HG03039 (cell line): Measurements from ENCODE around the gene DYNLT3.

Experiments
- ATAC-seq: cut with Tn5 transposase; IDR thresholded peaks from one replicate; pipeline ENCODE4 v1.9.1; 2021; ENCODE audit warnings: mild to moderate bottlenecking, moderate library complexity; ENCODE audit not compliant: unreplicated experiment

Gene DYNLT3, protein sequence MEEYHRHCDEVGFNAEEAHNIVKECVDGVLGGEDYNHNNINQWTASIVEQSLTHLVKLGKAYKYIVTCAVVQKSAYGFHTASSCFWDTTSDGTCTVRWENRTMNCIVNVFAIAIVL

DNA sequence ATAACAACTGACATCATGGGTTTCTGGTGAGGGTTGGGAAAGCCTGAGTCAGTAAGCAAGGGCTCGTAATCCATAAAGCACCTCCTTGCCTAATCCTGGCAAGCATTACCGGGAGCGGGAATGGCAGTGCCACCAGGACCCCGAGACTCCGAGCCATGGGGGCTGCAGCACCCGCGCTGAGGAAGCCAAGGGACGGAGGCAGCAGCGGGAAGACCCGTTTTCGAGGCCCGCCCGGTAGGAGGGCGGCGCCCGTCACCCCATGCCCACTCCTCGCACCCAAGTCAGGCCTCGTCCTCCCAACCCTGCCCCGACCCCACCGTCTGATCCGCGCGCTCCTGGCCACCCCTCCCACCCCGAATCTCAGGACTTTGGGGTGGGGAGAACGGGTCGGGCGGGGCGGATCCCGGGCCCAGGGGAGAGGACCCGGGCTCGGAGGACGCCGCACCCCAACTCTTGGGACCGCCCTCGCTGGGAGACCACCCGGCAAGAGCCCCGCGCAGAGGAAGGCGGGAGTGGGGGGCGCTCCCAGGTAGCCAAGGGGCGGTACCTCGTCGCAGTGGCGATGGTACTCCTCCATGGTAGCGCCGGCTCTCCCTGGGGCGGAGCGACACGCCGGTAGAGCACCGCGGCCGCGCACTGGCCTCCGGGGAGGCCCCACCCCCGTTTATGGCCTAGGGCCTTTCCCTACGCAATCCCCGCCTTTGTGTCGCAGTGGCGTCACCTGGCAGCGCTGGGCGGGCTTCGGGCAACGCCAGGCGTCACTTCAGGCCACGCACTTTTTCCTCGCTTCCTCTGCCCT, at the start of gene DYNLT3:
Gene DYNLT3, minus strand, starts transcription at position 638 of the 799 bp plus-strand sequence. Its CDS starts 61 bp downstream, at position 577.
- ATAC-seq = peak; percentile 99

DNA sequence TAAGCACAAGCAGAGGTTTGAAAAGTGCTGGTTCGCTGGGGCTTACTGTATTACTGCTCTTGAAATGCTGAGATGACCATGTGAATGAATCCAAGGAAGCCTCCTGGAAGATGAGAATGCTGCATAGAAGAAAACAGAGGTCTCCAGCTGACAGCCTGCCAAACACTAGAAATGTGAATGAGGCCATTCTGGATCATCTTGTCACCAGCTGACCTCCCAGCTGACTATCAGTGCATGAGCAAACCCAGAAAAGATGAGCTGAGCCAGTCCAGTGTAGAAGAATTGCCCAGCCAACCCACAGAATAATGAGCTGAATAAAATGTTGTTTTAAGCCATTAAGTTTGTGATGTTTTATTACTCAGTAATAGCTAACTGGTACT, 49.1 kb upstream of the DYNLT3 start:
- no peak for ATAC-seq

DNA sequence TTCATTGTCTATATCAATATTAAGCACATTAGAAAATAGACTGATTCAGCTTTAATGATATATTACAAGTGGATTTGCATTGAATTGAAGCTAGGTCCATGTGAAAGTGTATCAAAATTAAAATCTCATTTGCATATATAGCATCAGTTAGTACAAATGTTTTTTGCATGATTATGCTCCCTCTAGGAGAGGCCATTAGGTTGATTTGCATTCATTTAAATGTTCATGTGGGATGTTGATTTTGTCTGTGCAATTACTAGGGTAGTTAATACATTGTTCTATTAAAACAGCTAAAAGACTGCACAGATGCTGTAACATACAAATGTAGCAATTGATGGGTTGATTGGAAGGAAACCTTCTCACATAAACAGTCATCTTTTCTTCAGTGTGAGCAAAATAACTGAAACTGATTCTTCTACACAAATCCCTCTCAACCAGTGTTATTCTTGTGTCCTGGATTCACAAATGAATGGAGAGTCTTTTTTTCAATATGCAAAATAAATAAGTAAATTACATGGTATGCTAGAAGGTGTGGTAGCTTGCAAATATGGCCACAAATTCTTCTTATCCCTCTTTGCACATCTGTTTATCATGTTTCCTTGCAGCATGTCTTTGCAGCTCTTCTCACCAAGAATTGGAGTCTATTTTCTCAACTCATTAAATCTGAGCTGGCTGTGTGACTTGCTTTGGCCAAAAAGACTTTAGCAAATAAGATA, 48.6 kb upstream of the DYNLT3 start:
- ATAC-seq = no peak

DNA sequence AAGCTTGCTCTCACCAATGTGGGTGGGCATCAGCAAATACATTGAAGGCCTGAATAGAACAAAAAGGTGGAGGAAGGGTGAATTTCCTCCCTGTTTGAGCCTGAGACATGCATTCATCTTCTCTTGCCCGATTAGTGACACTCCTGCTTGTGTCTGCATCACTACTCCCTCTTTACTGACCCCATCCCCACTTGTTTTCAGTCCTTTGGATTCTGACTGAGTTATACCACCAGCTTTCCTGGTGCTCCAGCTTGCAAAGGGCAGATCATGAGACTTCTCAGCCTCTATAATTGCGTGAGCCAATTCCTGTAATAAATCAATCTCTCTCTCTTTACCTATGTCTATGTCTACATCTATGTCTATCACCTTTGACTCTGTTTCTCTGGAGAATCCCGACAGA, 47.4 kb upstream of the DYNLT3 start:
- ATAC-seq = no peak

DNA sequence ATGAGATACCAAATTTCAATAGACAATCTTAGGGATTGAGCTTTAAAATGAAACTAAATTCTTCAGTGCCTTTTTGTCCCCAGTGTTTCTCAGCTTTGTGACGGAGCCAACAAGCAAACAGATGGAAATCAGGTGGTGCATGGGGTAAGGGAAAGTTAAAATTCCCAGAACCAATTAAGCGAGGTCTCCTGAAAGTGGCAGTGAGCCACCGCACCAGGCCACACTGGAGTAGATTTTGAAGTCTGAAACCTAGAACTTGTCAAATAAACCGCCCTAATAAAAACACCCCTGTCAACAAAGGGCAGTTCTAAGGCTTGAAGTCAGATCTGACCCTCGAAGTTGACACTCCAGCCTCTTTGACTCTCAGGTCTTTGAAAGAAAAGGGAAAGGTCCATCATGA, 40.6 kb upstream of the DYNLT3 start:
- ATAC-seq = no peak

DNA sequence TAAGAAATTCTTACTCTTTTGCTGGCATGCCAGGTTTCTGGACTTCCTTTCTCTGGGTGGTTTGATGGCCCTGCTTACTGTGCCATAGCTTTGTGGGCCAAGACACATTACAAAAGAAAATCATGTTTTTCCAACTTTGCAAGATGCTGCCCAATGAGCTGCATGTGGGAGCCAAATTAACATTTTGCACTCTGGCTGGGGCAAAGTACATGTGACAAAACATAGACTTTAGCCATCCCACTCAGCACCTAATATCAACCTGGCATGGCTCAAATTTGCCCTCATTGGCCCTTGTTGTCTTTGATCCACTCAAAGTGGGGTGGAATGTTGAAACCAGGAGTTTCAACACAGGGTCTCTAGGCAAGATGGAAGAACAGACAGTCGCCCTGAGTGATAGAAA, 40.0 kb upstream of the DYNLT3 start:
- ATAC-seq = no peak

DNA sequence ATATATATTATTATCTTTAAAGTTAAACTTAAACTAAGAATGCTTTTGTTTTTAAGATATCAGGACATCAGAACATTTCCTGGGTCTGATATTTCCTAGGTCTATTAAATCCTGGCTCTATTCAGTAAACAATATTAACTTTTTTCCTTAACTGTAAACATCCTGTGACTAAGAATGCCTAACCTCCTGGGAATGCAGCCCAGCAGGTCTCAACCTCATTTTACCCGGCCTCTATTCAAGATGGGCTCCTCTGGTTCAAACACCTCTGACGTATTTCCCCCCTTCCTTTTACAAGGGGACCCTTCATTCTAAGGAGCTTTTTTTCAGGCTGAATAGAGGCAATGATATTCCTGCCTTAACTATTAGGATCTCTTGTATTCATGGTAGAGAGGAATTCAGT, 35.8 kb upstream of the DYNLT3 start:
- ATAC-seq = no peak

DNA sequence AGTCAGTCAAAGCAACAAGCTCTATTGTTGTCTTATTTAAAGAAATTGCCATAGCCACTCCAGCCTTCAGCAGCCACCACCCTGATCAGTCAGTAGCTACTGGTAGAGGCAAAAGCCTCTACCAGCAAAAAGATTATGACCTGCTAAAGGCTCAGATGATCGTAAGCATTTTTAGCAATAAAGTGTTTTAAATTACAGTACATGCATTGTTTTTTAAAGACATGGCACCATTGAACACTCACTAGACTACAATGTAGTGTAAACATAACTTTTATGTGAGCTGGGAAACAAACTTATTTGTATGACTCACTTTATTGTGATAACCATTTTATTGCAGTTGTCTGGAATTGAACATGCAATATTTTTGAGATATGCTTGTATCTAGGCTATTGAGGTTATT, 32.3 kb upstream of the DYNLT3 start:
- ATAC-seq = no peak

DNA sequence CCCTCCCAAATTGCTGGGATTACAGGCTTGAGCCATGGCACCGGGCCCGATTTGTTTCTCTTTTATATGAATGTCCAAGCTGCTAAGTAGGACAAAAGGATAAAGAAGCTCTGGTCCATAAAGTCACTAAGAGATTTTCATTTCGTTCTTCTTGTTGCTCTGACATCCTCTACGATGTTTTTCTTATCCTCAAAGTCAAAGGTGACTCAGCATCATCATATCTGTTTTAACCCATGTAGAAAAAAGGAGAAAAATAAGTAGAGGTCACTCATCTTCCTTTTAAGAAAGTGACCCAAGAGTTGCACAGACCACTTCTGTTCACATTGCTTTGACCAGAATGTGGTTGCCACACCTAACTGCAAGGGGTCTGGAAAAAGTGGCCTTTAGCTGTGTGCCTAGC, 29.3 kb upstream of the DYNLT3 start:
- ATAC-seq = no peak

DNA sequence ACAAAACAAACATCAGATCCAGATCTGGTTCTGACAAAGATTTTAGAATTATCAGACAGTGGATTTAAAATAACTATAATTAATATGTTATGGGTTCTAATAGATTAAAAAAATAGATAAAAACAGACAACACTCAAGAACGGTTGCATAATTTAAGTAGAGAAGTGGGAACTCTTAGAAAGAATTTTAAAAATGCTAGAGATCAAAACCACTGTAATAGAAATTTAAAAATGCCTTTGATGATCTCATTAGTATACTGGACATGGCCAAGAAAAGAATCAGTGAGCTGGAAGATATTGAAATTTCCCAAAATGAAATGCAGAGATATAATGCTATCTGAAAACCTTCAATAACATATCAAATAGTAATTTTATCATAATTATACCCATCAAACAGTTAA, 28.3 kb upstream of the DYNLT3 start:
- ATAC-seq = no peak

DNA sequence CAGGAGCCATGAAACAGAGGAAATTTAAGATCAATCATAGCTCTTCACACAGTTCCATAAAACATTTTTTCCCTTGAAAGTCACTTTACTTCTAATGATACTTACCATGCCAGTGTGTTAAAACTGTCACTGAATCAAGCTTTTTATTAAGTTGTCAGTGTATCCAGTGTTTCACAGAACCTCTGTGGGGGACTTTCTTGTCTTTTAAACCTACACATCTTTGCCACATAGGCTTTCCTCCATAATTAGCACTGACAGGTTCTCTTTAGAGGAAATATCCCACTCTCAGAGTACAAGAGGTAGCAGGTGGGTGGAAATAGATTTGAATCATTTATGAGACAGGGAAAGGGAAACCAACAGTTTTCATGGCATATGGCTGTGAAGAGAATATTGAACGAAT, 25.8 kb upstream of the DYNLT3 start:
- no peak for ATAC-seq

DNA sequence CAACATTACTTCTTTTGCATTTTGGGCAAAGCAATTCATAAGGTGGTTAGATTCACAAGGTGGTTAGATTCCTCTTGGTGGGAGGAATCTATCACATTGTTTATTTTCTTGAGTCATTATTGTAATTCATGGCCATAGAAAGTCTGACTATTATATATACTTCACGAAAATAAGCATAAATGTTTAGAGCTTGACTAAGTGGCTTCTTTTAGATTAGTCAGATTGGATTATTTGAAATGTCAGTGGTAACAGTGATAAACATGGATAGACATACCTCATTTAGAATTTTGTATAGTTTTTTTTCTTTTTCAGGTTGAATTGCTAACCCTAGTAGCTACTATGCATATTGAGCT, 24.9 kb upstream of the DYNLT3 start:
- no peak for ATAC-seq

DNA sequence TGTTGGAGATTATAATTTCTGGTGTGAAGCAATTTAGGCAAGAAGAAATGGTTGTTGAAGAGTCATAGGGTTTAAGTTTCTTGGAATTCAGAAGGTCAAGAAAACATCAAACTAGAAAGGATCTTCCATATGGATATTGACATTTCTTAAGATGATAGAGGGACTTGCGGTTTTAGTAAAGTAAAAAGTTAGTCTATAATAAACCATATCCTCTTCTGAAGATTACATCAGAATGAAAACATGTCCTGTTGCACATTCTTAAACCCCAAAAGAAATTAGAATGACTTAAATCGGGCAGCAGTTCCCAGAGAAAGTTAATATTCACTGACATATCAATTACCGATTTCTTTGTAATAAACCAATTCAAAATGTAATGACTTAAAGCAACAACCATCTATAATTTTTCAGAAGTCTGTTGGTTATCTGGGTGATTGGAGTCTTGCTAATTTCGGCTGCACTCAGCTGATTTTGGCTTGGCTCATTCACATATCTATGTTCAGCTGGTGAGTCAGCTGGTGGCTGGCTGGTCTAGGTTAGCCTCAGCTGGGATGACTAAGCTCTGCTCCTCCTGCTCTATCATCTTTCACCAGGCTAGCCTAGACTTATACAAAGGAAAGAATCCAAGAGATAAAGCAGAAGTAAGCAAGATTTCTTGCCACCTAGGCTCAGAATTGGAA, 24.4 kb upstream of the DYNLT3 start:
- no peak for ATAC-seq

DNA sequence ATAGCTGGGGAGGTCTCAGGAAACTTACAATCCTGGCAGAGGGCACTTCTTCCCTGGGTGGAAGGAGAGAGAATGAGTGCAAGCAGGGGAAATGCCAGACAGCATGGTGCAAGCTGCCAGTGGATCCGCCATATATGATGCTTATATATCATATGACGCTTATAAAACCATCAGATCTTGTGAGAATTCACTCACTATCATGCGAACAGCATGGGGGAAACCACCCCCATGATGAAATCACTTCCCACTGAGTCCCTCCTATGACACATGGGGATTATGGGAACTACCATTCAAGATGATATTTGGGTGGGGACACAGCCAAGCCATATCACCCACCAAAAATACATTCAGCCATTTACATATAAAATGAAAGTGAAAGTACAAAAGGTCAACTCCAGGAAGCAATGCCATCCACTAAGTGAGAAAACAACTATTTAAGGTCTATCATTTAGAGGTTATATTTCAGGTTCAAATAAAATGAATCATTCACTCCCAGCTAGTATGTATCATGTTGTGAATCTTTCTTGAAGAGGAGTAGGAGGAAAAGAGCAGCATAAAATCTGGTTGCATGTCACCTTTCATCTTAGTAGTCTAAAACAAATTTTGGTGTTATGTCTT, 20.3 kb upstream of the DYNLT3 start:
- ATAC-seq = no peak

DNA sequence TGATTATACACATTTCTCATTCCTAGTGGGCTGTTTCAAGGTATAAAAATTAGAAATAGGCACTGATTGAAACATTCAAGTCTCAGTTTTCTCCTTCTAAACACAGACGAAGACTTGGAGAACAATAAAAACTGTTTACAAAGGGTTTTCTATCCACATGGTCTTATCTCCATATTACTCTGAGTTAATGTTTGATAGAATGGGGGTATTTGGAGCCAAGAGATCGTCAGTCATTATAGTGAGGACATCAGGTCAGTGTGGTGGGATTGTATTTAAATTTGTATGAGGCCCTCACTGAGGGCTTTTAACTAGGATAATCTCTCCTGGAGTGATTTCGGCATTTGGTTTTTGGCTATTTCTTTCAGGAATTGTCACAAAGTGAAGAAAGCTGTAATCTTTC, 16.4 kb upstream of the DYNLT3 start:
- no peak for ATAC-seq

DNA sequence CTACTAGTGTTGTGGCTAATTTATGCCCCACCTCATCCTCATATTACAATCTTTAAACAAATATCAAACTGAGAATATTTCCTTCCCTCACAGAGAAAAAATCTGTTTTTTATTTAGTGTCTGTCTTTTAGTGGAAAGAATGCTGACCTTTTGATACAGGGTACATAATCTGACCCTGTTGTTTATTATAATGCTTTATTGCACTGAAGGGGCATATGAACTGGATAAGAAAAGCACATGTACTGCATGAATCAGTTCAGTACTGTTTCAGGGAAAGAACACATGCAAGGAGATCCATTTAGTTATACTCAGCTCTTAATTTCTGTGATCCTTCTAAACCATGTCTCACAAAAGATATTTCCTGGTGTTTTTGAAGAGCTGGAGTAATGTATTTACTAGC, 15.5 kb upstream of the DYNLT3 start:
- no peak for ATAC-seq

DNA sequence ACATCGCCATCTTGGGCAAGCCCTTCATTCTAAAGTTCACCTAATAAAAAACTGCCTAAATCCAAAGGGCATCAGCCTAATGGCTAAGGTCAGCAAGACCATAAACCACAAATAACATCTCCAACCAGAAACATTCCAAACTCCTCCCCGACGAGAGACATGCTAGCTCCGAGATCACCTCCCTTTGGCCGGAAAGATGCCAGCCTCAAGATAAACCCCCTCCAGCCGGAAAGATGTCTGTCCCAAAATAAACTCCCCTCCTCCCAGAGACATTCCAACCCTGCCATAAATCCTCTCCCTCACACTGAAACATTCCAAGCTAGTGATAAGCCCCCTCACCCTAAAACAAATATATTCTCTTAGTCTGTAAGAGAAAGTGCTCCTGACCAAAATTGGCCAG, 13.3 kb upstream of the DYNLT3 start:
- ATAC-seq = no peak

DNA sequence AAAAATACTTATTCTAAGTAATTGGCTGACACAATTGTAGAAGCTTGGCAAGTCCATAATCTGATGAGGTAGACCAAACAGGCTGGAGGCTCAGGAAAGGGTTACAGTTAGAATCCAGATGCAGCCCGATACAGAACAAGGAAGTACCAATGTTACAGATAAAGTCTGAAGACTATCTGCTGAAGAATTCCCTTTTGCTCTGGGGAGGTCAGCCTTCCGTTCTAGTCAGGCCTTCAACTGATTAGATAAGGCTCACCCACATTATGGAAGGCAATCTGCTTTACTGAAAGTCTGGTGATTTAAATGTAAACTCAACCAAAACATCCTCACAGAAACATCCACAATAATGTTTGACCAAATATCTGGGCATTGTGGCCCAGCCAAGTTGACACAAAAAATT, 7.4 kb upstream of the DYNLT3 start:
- ATAC-seq = no peak

DNA sequence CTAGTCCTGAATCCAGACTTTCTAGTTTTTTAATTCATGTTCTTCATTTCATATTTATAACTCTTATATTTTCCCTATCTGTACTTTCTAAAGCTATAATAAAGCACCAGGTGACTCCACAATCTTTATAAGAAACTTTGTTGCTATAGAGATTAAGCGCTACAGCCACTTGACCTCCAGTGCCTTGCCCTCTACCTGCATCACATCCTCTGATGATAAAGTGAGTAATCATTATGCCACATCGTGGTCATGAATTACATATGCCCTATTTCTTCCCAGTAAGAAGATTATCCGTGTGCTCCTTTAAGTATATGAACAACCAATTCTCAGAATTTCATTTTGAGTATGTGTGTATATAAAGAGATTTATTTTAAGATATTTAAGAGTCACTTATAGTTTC, 6.8 kb upstream of the DYNLT3 start:
- no peak for ATAC-seq

DNA sequence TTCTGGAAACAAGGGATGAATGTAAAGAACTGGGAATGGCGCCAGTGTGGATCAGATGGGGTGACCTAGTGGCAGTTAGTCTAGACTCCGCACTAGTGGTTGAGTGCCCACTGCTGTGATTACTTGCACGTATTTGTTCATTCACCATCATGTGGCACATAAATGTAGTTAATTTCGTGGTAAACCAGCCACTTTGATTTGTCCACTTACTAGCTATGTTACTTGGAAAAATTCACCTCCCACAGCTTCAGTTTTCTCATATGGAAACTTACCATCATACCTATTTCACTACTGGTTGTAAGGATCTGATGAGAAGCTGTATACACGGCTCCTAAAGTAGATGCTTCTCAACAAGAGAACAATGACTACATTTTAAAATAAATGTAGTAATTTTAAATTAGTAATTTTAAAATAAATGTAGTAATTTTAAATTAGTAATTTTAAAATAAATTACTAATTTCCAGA, 394 bp upstream of the DYNLT3 start:
- peak; percentile 3 for ATAC-seq

DNA sequence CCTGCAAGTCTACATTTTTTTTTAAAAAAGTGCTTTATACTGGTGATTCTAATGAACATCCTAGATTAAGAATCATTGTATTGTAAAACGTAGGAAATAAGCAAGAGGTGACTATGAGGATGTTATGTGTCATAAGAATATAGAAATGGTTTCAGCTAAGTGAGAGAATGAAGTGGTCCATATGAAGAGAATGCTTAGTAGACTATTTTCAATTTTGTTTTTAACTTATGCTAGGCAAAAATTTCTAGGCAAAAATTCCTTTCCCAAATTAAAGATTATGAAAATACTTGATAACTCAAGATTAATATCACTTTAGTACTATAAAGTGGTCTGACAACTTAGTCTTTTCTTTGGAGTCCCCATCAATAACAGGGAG, 825 bp downstream of the DYNLT3 start:
- ATAC-seq = no peak
